ENCODE results near the gene PIK3CD. TPM values are rescaled to one million over a fixed set of nuclear protein-coding genes. Genes with fewer than 3 reads are reported as not detected.

PIK3CD gene
- total and polyA plus RNA-seq, 2 of the 8 experiments (the other 6 are each of a cell fraction or from before 2014, with no cell fraction given): 20.6 to 24.1 TPM

- TF ChIP-seq EP300 (IDR thresholded peaks at IDR 0.05; ENCODE audit: borderline replicate concordance in 1 of 2, low read depth in 2 of 2, low read length in 2 of 2) (no peak), SP4 (IDR thresholded peaks at IDR 0.05; ENCODE audit: low read length) (no peak), ZNF274 (IDR thresholded peaks at IDR 0.05; ENCODE audit: borderline replicate concordance, extremely low read depth, low read length) (no peak)
Observed at GRCh38 chr1:9729523-9729922, 78.0 kb downstream of the PIK3CD start (continued).

All from H1 (cell line).